ENCODE measurements around the gene MC2R.

Gene MC2R

GRCh38 chr18:13930964-13931363, 15.6 kb upstream of the MC2R start:
- TF ChIP-seq, protein P1, sequence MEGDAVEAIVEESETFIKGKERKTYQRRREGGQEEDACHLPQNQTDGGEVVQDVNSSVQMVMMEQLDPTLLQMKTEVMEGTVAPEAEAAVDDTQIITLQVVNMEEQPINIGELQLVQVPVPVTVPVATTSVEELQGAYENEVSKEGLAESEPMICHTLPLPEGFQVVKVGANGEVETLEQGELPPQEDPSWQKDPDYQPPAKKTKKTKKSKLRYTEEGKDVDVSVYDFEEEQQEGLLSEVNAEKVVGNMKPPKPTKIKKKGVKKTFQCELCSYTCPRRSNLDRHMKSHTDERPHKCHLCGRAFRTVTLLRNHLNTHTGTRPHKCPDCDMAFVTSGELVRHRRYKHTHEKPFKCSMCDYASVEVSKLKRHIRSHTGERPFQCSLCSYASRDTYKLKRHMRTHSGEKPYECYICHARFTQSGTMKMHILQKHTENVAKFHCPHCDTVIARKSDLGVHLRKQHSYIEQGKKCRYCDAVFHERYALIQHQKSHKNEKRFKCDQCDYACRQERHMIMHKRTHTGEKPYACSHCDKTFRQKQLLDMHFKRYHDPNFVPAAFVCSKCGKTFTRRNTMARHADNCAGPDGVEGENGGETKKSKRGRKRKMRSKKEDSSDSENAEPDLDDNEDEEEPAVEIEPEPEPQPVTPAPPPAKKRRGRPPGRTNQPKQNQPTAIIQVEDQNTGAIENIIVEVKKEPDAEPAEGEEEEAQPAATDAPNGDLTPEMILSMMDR (IDR thresholded peaks at IDR 0.05) = no peak
- Histone ChIP-seq H3K4me3 (no peak overlapping the region), H3K27ac (no peak overlapping the region)
- no peak for DNase-seq (ENCODE audit: low spot score)

DNA sequence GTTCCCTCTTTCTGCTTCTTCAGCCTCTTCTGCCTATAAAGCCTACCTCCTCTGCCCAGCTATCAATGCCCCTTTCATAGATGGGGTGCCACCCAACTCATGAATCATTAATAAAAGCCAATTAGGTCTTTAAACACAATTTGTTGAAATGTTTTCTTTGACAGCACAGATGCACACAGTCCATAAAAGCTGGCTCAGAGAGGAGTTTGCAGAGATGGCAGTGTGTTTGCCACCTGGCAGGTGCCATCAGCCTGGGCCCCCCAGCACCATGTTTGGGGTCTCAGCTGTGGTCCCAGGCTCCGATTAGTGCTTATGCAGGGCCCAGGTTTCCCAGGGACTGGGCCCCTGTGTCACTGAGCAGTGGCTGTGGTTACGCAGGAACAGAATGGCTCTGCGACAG, 7.9 kb upstream of the MC2R start:
- DNase-seq (ENCODE audit: low spot score) = no peak

DNA sequence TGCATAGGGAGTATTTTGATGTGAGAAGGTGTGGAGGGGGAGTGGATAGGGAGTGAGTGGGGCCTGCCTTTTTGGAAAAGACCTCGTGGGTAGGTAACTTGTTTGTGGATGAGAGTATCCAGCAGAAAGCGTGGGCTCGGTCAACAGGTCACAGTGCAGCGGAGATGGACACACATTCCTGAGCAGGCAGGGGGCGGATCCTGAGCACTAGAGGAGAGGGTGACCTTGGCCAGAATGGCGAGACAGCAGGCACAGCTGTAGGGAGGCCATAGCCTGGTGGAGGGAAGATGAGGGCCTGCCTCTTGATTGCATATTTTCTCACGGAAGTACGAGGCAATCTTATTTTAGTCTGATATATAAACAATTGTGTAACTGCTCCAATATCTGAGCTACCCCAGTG, 3.6 kb upstream of the MC2R start:
- TF ChIP-seq, protein P1 (IDR thresholded peaks at IDR 0.05) = no peak
- no peak overlapping the region for H3K4me3 ChIP-seq
- no peak for DNase-seq (ENCODE audit: low spot score)

More for the DNA sequence above, 7.9 kb upstream of the MC2R start:
- Histone ChIP-seq H3K4me3 (no peak overlapping the region), H3K27ac (no peak overlapping the region)
- TF ChIP-seq, protein P1 (IDR thresholded peaks at IDR 0.05) = no peak

GRCh38 chr18:13917401-13917800, 2.1 kb upstream of the MC2R start:
- DNase-seq (ENCODE audit: low spot score) = no peak
- no peak overlapping the region for H3K4me3 ChIP-seq
- H3K27ac ChIP-seq = no peak overlapping the region
- TF ChIP-seq, protein P1 (IDR thresholded peaks at IDR 0.05) = no peak

More for the DNA sequence above, 3.6 kb upstream of the MC2R start:
- H3K27ac ChIP-seq = no peak overlapping the region

DNA sequence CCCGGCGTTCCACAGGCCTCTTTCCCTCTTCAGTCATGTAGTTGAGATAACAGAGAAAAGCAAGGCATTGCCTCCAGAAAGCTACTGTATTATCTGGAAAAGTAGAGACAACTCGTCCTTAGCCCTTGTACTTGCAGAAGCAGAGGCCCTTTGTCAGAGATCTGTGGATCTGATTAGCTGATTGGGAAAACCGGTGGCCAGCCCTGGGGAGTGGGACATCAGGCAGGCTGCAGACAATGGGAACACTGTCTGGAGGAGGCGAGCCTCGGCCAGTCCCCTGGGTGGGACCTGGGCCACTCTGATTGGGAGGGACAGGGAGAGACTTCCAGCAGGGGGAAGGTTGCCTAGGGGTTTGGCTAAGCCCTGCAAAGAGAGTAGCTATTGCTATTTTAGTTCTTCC, 1.2 kb upstream of the MC2R start:
- no peak overlapping the region for H3K27ac ChIP-seq
- TF ChIP-seq, protein P1 (IDR thresholded peaks at IDR 0.05) = no peak
- DNase-seq (ENCODE audit: low spot score) = no peak
- H3K4me3 ChIP-seq = no peak overlapping the region

DNA sequence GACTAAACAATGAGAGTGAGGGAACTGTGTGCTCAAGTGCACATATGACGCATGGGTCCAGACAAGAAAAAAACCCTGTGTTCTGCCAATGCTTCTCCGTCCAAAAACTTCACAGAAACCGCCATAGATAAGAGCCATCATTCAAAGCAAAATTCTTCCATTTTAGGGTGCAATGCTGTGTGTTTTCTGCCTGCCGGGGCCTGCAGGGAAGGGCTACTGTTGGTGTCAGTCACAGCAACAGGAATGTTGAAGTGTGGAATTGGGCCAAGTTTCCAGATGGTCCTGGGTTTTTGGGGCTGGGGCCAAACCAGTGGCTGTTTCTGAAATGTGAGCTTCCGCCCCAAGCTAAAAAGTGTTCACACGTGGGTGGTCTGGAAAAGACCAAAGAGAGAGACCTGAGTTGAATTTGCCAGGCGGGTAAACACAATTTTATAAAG, 677 bp upstream of the MC2R start:
- DNase-seq (ENCODE audit: low spot score) = no peak
- H3K27ac ChIP-seq = no peak overlapping the region
- no peak overlapping the region for H3K4me3 ChIP-seq
- TF ChIP-seq, protein P1 (IDR thresholded peaks at IDR 0.05) = no peak

GRCh38 chr18:13914756-13915155, 580 bp downstream of the MC2R start:
- TF ChIP-seq, protein P1 (IDR thresholded peaks at IDR 0.05) = no peak
- no peak for DNase-seq (ENCODE audit: low spot score)
- no peak overlapping the region for H3K4me3 ChIP-seq
- H3K27ac ChIP-seq = no peak overlapping the region
